GM19043 (cell line): Measurements from ENCODE around the gene DIP2C.
"Not testable (repeated sequence)": the region's sequence is repeated elsewhere in the genome, so short reads cannot be mapped to it uniquely, and the experiment has no call there.

ENCODE experiments used
- ATAC-seq: cut with Tn5 transposase; IDR thresholded peaks from one replicate; pipeline ENCODE4 v1.9.1; 2021; ENCODE audit warnings: low read depth; ENCODE audit not compliant: unreplicated experiment

Gene DIP2C

DNA sequence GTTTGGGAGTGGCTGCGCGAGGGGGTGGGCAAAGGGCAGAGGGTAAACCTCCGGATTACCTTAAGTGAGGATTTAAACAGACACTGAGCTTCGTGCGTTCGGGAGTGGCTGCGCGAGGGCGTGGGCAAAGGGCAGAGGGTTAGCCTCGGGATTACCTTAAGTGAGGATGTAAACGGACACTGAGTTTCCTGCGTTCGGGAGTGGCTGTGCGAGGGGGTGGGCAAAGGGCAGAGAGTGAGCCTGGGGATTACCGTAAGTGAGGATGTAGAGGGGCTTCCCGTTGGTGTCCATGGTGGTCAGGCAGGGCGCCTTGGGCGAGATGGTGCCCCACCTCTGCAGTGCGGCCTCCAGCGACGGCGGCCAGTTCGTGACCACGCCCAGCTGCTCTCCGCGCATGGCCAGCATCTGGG lies 275.8 kb downstream of the DIP2C start:
- ATAC-seq, result no peak

DNA sequence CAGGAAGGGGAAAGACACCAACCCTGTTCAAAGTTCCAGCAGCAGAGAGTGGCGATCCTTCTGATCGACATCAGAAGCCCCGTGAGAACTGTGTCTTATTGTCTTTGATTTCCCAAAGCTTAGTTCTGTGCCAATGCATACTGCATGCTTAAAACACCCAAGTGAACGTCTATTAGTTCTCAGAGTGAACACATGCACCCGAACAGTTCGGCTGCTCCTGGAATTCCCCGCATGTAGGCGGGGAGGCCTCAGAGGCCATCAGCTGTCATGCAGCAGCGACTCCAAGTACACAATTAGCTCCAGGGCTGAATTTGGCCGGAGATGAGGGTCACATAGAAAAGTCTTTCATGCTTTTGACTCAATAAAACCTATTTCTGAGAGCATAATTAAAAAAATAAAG lies 277.4 kb downstream of the DIP2C start:
- no peak for ATAC-seq

DNA sequence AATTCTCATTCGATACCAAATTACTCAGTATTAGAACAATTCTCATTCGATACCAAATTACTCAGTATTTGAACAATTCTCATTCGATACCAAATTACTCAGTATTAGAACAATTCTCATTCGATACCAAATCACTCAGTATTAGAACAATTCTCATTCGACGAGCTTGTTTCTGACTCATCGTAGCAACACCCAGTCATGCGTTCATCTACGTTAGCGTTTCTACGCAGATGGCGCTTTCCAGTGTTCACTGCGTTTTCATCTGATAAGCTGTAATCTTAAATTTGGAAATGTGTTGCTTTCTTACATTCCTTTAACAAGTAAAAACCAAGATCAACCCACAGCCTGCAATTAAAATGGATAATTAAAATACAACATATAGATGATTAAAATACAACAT lies 277.9 kb downstream of the DIP2C start:
- no peak for ATAC-seq

DNA sequence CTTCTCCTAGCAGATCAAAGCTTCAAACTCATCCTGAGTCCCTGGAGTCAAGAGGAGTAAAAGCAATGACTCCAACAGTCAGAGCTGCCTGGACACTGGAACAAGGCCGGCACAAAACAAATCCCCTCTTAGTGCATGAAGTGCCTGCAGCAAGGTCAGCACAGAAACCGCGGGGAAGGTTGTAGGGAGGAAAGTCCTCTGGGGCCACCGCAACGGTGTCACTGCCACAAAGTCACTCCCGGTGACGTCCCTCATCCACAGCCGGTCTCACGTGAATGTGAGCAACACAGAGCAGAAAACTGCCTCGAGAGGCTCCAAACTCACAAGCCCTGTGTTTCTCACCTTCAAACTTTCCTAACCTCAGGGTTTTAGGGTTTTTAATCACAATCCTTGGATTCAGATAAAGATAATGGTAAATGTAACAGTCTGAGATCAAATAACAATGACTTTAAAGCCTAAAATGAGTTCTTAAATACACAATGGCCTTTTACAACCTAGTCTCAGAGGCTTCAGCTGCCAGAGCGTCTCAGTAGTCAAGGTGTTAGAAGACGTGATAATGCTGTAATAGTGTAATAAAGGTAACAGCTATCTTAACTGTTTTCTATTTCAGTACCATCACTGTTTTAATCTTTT lies 279.9 kb downstream of the DIP2C start:
- no peak for ATAC-seq

DNA sequence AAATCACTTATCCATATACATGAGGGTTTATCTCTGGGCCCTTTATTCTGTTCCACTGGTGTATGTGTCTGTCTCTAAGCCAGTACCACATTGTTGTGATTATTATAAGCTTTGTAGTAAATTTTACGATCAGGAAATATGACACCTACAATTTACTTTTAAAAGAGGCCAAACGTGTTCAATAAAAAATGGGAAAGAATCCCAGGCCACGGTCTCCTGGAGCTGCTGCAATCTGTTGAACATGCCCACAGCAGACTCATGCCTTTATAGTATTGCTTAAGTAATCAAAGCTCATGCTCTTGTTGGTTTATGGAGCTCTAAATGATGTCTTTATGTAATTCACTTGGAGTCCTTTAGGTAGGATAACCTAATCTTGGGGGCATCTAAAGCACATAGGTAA lies 281.2 kb downstream of the DIP2C start:
- no peak for ATAC-seq

DNA sequence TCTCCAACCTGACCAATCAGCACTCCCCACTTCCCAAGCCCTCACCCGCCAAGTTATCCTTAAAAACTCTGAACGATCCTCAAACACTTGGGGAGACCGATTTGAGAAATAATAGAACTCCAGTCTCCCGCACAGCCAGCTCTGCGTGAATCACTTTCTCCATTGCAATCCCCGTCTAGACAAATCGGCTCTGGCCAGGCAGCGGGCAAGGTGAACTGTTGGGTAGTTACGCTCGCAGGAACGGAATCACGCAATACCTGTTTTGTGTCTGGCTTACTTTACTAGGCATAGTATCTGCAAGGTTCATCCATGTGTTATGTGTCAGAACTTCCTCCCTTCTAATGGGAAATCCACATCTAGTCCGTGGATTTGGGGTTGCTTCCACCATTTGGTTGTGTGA lies 282.5 kb downstream of the DIP2C start:
- ATAC-seq, result no peak

DNA sequence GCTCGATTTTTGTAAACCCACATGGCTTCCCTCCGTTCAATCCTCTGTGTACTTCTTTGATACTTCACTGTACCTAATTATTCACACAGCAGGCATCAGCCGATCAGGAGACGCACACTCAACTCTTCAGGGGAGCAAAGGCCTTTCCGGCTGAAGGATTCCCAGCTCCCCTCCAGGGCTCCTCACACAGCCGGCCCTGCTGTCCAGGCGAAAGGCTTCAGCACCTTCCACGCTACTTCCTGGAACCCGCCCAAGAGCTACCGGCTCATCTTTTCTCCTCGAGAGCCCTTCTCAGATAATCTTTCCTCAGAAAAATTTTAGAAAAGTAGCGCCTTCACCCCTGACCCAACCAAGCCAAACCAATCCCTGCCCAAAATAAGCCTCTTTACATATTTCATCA lies 283.8 kb downstream of the DIP2C start:
- ATAC-seq, result no peak

DNA sequence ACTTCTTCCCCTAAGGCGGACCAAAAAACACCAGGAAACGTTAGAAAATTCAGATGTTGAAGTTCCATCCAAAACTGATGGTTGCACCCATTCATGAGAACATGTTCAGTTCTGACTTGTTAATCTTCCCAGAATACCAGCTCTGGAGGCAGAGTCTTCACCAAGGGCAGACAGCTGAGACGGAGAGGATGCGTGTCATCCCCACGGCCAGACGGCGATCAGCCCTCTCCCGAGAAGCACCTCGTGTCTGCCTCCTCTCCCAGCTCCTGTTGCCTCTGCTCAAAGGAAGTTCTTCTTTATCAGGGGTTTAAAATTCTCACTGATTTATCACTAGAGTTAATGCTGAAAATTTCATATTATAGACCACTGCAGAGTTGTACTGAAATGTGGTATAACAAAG lies 284.5 kb downstream of the DIP2C start:
- no peak for ATAC-seq

DNA sequence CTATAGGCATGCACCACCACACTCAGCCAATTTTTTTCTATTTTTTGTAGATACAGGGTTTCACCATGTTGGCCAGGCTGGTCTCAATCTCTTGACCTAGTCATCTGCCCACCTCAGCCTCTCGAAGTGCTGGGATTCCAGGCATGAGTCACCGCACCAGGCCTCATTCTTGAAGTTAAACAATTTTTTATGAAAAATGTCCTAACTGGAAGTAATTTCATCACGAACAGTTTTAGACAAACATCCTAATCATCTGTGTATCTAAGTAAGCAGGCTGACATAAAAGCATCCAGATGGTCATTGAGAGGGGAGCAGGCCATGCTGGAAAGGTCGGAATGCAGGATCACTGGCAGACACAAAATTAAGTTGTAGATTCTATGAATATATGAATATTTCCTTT lies 285.1 kb downstream of the DIP2C start:
- no peak for ATAC-seq

DNA sequence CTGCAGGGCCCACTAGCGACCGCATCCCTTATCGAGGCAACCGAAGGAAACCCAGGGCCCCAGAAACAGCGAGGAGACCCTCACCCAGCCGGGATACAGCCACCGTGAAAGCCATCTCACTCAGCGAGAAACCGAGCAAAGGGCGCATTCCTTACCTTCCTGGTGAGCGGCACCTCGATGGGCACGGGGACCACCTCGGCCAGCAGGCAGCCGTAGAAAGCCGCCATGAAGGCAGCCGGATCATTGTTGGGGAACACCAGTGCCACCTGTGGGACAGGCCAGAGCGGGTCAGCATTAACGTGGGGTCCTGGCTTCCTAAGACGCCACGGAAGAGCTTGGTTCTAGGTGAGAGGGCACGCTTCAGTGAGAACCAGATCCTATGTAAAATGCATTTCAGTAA lies 290.5 kb downstream of the DIP2C start:
- ATAC-seq, result no peak

DNA sequence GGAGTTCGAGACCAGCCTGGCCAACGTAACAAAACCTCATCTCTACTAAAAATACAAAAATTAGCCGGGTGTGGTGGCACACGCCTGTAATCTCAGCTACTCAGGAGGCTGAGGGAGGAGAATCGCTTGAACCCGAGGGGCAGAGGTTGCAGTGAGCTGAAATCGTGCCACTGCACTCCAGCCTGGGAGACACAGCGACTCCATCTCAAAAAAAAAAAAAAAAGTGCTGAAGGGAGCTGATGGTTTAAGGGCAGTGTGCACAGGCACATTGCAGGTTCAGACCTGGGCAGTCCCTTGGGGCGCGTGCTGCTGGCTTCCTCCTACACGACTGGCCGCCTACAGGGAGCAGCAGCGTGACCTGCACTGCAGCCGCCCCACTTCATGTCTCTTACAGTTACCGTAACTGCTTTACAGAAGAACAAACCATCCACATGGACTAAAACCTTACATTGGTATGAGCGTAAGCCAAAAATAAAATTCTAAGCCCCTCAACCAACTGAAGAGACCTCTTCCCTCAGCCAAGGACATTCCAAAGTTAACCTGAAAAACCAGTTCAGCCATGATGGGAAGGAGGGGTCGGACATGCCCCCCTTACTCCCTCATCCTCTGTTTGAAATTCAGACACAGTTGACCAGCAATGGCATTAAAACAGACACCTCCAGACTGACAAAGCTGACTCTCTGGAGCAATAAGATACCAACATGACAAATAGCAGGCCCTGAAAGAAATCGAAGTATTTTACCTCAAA lies 292.0 kb downstream of the DIP2C start:
- no peak for ATAC-seq

DNA sequence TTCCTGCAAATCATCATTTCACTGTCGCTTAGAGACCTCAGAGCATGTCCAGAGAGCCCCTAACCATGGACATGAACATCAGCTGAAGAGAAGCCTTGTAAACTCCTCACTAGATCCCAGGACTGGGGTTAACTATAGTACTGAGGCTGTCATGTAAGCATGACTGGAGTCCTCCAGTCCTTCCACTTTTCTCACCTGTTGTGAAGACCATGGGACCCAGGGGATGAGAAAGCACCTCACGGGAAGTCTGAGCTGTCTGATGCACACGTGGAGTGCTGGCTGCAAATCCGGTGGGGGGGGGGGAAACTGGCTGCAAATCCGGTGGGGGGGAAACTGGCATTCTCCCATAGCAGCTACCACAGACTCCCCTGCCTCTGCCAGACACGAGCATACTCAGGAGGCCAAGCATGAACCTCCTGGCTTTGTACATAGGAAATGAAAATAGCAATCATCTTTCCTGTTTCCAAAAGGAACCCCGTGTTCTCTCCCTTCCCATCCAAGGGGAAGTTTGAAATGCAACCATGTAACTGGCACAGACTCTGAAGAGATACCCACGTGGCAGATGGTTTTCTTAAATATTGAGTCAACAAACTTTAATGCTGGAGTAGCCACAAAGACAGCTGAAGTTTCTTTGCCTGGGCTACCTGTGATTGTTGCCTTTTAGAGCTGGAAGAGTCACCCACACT lies 292.8 kb downstream of the DIP2C start:
- no peak for ATAC-seq

DNA sequence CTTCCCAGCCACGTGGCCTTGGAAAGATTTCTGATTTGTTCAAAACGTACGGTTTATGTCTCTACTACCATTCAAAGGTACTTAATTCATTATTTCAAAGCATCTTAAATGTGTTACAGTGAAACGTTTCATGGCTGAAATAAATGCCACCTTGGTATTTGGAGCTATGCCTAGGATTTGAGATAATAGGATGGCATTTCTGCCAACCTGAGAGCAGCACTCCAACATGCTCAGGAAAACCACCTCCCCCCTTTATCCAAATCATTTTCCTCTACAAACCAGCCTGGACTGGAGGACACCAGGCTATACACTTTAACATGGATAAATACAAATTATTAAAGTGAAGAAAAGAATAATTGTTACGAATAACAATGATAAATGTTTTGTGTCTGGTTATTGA lies 293.4 kb downstream of the DIP2C start:
- ATAC-seq, result no peak

DNA sequence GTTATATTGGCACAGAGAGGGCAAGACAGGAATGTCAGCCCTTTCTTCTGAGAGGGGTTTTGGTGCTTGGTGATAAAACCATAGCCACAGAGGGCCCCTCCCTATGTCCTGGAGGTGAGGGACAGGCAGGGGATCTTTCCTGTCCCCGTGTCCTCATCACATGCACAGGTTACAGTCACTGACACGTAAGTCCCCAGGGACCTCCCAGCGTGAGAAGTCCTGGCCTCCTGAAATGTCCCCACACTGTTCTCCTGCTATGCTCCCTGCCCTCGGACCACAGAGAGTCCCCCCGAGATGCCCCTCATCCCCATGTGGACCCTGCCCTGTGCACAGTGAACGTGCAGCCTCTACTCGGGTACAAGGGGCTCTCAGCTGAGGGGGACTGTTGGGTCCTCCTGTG lies 293.8 kb downstream of the DIP2C start:
- no peak for ATAC-seq

DNA sequence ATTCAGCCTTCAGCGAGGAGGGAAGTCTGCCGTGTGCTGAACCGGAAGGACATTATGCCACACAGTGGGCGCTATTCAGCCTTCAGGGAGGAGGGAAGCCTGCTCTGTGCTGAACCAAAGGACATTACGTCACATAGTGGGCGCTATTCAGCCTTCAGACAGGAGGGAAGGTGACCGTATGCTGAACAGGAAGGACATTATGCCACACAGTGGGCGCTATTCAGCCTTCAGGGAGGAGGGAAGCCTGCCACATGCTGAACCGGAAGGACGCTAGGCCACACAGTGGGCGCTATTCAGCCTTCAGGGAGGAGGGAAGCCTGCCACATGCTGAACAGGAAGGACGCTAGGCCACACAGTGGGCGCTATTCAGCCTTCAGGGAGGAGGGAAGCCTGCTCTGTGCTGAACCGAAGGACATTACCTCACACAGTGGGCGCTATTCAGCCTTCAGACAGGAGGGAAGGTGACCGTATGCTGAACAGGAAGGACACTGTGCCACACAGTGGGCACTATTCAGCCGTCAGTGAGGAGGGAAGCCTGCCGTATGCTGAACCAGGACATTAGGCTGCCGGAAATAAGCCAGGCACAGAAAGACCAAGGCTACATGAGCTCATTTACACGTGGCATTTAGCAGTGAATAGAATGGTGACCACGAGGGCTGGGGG lies 294.9 kb downstream of the DIP2C start:
- ATAC-seq, result not testable (repeated sequence)

DNA sequence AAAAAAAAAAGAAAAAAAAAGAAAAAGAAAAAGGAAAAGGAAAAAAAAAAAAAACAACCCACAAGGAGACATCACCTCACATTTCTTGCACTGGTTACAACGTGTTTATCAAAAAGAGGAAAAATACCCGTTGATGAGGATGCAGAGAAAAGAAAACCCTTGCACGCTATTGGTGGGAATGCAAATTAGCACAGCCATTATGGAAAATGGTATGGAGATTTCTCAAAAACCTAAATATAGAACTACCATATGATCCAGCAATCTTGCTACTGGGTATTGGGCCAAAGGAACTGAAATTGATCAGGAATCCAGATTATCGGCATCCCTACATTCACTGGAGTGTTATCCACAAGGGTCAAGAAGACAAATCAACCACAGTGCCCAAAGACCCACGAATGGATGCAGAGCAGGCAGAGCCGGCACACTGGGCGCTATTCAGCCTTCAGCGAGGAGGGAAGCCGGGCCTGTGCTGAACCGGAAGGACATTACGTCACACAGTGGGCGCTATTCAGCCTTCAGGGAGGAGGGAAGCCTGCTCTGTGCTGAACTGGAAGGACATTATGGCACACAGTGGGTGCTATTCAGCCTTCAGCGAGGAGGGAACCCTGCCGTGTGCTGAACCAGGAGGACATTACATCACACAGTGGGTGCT lies 295.6 kb downstream of the DIP2C start:
- ATAC-seq, result no peak

DNA sequence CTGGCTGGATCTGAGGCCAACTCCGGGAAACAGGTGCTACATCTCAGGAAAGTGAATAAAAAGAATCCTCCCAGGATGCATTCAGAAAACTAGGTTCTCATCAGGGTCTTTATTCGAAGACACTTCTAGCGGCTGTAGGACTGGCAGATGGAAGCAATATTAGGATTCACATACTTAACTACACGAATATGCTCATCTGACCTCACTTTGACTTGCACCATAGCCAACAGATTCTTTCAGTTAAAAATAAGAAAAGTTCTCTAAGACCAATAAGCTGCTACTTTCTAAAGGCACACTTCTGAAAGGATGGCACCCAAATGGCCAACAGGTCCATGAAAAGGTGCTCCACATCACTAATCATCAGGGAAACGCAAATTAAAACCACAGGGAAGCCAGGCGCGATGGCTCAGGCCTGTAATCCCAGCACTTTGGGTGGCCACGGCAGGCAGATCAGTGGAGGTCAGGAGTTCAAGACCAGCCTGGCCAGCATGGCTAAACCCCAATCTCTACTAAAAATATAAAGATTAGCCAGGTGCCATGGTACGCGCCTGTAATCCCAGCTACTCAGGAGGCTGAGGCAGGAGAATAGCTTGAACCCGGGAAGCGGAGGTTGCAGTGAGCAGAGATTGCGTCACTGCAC lies 296.2 kb downstream of the DIP2C start:
- no peak for ATAC-seq

DNA sequence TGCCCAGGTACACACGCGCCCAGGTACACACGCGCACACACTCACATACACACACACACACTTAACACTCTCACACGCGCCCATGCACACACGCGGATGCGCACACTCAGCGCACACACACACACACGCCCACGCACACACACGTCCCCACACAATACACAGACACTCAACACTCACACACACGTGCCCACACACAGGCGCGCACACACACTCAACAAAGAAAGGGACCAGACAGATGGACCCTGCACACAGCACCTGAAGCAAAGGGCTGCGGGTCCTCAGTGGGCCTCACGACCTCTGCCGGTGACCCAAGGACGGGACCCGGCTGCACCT lies 296.8 kb downstream of the DIP2C start:
- no peak for ATAC-seq

DNA sequence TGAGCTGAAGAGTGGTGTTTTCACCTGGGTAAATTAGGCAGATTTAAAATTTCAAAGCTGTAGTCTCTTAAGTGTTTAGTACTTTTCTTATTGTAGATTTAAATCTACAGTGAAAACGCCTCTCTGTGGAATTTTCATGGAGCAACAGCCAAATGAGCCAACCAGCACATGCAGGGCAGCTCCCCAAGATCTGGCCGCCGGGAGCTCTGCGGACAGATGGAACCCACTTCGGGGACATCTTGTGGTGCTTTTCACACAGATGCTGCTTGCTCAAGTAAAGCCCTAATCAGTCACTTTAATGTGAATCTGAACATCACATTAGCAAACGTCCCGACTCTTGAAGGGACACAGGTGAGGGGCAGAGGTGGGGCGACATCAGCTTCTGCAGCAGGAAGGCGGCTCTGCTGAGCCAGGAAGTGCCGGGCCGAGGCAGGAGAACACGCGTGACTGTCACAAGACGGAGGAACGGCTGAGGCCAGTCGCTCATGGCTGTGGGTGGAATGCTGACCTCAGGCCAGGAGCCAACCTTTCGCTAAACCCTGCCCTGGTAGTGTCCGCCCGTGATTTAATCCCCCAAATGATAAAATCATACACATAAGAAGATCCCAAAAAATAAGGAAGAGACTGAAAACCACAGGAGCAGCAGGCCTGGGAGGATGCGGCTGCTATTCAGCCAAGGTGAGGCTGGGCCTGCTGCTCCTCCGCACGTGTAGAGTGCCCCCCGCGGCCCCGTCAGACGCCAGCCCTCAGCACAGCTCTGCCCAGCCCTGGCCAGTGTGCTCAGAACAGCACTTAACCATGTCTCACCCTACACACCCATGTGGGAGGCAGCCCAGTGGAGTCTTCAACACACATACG lies 297.4 kb downstream of the DIP2C start:
- no peak for ATAC-seq

DNA sequence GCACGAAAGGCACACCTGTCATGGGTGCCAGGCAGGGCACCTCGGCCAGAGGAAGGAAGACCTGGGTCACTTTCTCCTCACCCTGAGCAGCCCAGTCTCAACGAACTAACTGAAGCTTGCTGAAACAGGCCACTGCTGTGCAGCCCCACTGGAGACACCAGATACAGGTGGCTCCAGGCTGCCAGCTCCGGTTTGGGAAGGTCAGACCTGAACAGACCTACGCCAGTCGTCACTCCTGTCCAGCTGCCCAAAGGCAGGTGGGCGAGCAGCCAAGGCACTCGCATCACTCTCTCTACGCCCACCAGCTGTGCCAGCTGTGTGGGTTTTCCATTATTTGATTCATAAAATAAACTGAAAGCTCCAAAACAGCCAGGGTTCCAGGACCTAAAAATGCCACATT lies 298.2 kb downstream of the DIP2C start:
- no peak for ATAC-seq
